Amygdala (tissue), 56 donors: ENCODE data around the gene CFHR5.
"Not testable (repeated sequence)": the region's sequence is repeated elsewhere in the genome, so short reads cannot be mapped to it uniquely, and the experiment has no call there.

Experiments
- DNase-seq, 56 donors: peaks; one replicate each; lab custom pipeline; 2025; lab: John Stamatoyannopoulos, UW

The CFHR5 gene

DNA sequence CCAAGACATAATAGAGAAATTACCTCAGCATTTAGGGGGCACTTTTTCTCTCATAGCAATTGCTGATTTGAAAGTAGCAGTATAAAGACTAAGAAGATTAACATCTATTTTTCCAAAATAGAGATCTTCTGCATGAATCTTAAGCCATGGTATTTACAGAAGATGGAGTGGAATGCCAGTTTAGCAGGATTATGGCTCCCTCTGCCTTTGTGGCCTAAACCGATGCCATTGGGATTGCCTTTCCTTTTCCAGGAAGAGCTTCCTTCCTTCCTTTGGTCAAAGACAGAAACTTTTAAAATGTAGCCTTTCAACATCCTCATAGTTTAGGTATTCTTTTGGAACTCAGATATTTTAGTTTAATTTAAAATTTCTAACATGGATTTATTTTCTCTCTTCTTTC, 39.4 kb downstream of the CFHR5 start:
- no peak for DNase-seq

GRCh38 chr1:197017558-197018146, 40.3 kb downstream of the CFHR5 start:
- no peak for DNase-seq

GRCh38 chr1:197021716-197022115, 44.4 kb downstream of the CFHR5 start:
- DNase-seq = no peak

DNA sequence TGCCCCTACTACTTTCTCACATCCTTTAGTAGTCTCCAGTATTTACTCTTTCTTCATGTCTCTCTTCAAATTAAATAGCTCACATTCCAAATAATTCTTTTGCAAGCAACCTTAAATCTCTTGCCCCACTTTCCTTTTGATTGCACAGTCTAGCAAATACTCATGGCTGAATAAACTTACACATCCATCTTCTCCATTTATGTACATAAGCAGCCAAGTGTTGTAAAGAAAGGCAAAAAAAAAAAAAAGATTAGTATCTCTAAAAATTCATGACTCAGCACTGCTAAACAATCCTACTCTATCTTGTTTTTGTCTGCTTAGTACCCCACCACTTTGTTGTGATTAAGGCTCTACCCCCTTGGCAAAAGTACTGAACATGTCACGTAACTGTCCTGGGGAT, 47.1 kb downstream of the CFHR5 start:
- DNase-seq = no peak

DNA sequence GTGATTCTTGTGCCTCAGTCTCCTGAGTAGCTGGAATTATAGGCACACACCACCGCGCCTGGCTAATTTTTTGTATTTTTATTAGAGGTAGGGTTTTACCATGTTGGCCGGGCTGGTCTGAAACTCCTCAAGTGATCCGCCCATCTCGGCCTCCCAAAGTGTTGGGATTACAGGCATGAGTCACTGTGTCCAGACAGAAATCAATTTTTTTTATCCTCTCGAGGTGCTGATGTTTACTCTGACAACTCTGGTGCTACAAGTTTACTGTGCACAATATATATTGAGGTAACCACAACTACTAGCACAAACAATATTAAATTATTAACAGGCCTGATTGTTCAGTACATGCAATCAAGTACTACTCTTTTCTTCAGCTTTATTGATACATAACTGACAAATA, 50.0 kb downstream of the CFHR5 start:
- no peak for DNase-seq

DNA sequence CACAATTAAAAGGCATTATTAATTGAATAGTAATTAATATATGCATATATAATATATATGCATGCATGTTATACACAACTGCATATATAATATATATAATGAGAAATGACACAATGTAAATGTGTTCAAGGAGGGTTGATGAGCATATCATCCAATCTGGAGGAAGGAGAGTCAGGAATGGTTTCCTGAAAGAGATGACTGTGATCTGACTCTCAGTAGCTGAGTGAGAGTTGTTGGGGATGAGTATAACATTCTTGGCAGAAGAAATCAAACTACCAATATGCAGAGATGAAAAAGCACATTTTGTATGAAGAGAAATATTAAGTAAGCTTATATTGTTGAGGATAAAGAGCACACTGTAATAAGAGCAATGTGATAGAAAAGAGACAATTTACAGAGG, 52.4 kb downstream of the CFHR5 start:
- no peak for DNase-seq

DNA sequence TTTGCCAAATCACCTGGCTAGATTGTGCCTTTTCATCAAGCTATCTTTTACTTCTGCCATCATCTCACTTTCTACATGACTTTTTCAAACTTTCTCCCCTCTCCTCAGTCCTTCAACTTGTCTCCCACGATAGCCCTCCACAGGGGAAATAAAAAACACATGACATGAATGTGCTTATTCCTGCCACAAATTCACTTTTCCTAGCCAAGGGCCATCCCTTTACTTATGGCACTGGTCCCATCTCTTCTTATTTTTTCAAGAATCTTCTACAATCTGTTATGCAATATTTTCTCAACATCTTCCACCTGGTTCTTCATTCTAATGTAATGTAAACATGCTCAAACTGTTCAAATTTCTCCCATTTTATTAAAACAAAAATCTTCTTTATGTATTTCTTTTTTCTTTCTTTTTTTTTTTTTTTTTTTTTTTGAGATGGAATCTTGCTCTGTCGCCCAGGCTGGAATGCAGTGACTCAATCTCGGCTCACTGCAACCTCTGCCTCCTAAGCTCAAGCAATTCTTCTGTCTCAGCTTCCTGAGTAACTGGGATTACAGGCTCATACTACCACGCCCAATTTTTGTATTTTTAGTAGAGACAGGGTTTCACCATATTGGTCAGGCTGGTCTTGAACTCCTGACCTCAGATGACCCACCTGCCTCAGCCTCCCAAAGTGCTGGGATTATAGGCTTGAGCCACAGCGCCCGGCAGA, 57.4 kb downstream of the CFHR5 start:
- not testable (repeated sequence) for DNase-seq

- no peak for DNase-seq
Measured at GRCh38 chr1:197036861-197037260, 59.5 kb downstream of the CFHR5 start.

DNA sequence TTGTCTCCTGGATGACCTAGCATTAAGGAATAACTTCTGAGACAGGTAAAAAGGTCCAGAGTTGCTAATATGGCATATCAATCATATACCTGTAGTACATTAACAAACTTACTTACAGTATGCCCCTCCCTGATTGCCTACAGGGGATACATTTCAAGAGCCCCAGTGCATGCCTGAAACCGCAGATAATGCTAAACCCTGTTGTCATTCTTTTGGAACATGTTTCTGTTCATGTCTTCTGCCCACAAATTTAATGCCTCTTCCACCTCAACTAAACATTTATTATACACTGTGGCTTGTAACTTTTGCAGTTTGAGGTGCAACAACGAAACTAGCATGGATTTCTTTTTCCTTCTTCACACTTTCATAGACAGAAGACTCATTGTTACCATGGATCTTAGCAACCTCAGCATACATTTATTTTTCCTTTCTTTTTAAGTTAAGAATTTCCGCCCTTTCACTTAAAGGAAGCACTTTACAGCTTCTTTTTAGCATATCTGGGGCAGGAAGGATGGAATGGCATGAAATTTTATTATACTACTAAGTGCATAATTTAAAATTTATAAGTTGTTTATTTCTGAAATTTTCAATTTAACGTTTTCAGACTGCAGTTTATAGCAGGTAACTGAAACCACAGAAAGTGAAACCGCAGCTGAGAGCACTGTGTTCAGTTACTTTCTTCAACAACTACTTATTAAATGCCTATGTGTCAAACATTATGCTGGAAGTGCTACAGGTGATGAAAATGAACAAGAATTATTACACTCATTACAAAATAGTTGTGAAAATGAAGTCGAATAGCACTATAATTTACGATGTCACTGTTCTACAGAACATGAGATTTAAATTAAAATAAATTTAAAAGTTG, 64.4 kb downstream of the CFHR5 start:
- DNase-seq = no peak

GRCh38 chr1:197042676-197043341, 65.5 kb downstream of the CFHR5 start:
- no peak for DNase-seq

DNA sequence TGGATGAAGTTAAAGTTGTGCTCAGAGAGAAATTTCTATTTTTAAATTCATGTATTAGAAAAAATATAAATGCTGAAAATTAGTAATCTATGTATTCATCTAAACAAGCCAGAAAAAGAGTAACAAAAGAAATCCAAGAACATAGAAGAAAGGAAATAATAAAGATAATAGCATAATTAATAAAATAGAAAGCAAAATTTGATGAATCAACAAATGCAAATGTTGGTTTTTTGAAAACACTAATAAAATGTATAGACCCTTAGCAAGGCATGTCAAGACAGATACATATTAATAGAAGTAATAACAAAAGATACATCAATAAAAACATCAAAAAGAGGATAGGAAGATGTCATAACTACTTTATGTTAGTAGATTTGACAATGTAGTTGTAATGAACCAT, 71.7 kb downstream of the CFHR5 start:
- no peak for DNase-seq
